HepG2 (cell line): ENCODE data around the gene FSD2. TPM values are rescaled to one million over a fixed set of nuclear protein-coding genes. Genes with fewer than 3 reads are reported as not detected.

Experiments used
- DZIP1 ChIP-seq: sonication (generic); formaldehyde crosslinking; IDR thresholded peaks from 2 replicates; pipeline ENCODE4 v1.5.0; 2020; ENCODE audit warnings: mild to moderate bottlenecking, missing genetic modification reagents
- E2F5 ChIP-seq: sonication (generic); formaldehyde crosslinking; conservative IDR thresholded peaks from 2 replicates; pipeline ENCODE4 v1.4.0; 2020; ENCODE audit warnings: missing genetic modification reagents
- ETS1 ChIP-seq: sonication (generic); formaldehyde crosslinking; IDR thresholded peaks from 2 replicates; pipeline ENCODE4 v1.4.0; 2020; ENCODE audit warnings: missing genetic modification reagents
- FOXK2 ChIP-seq: fragments of 450-650 bp; IDR thresholded peaks from 2 replicates; pipeline ENCODE4 v1.6.1; 2016
- FOXP1 ChIP-seq, 2 experiments: fragments of 450-650 bp in 1 of 2; IDR thresholded peaks; 2 replicates each; pipeline ENCODE4 v1.6.1; 2017 to 2018; ENCODE audit warnings: antibody characterized with exemption in 1 of 2
- HOXA5 ChIP-seq: sonication (generic); formaldehyde crosslinking; IDR thresholded peaks from 2 replicates; pipeline ENCODE4 v1.4.0; 2020; ENCODE audit warnings: missing genetic modification reagents
- IRF9 ChIP-seq: sonication (generic); formaldehyde crosslinking; IDR thresholded peaks from 2 replicates; pipeline ENCODE4 v1.8.0; 2022; ENCODE audit warnings: missing genetic modification reagents, mild to moderate bottlenecking, borderline replicate concordance
- JUNB ChIP-seq: sonication (generic); formaldehyde crosslinking; IDR thresholded peaks from 2 replicates; pipeline ENCODE4 v1.8.0; 2022; ENCODE audit warnings: missing genetic modification reagents, mild to moderate bottlenecking, borderline replicate concordance
- KLF6 ChIP-seq: IDR thresholded peaks from 2 replicates; pipeline ENCODE4 v1.8.0; 2016; ENCODE audit warnings: missing biosample characterization, missing genetic modification reagents
- NR2F6 ChIP-seq, 2 experiments: IDR thresholded peaks; 2 replicates each; pipeline ENCODE4 v1.6.1; 2016; ENCODE audit warnings: antibody characterized with exemption in 1 of 2, mild to moderate bottlenecking in 1 of 2
- PHF20 ChIP-seq: sonication (generic); formaldehyde crosslinking; IDR thresholded peaks from 2 replicates; pipeline ENCODE4 v1.5.0; 2020; ENCODE audit warnings: mild to moderate bottlenecking, missing genetic modification reagents
- RBM39 ChIP-seq: fragments of 200-400 bp; formaldehyde crosslinking; IDR thresholded peaks from one replicate; pipeline ENCODE4 v1.6.1; 2018; ENCODE audit warnings: antibody characterized with exemption, mild to moderate bottlenecking, low read depth, low read length; ENCODE audit not compliant: poor library complexity, severe bottlenecking
- SCMH1 ChIP-seq: sonication (generic); formaldehyde crosslinking; IDR thresholded peaks from 2 replicates; pipeline ENCODE4 v1.9.0; 2021; ENCODE audit warnings: missing genetic modification reagents, mild to moderate bottlenecking, borderline replicate concordance
- SMAD9 ChIP-seq: sonication (generic); formaldehyde crosslinking; IDR thresholded peaks from 2 replicates; pipeline ENCODE4 v1.5.1; 2020; ENCODE audit warnings: mild to moderate bottlenecking, missing genetic modification reagents
- ZC3H13 ChIP-seq: sonication (generic); formaldehyde crosslinking; IDR thresholded peaks from 2 replicates; pipeline ENCODE4 v1.8.1; 2023; ENCODE audit warnings: mild to moderate bottlenecking, missing genetic modification reagents, moderate library complexity
- ZNF256 ChIP-seq: sonication (generic); formaldehyde crosslinking; conservative IDR thresholded peaks from 2 replicates; pipeline ENCODE4 v1.4.0; 2020; ENCODE audit warnings: missing genetic modification reagents
- ZNF33B ChIP-seq: sonication (generic); formaldehyde crosslinking; IDR thresholded peaks from 2 replicates; pipeline ENCODE4 v1.5.1; 2020; ENCODE audit warnings: mild to moderate bottlenecking, missing genetic modification reagents
- ZNF362 ChIP-seq: sonication (generic); formaldehyde crosslinking; IDR thresholded peaks from 2 replicates; pipeline ENCODE4 v1.4.0; 2020; ENCODE audit warnings: missing genetic modification reagents, mild to moderate bottlenecking, borderline replicate concordance
- ZNF563 ChIP-seq: sonication (generic); formaldehyde crosslinking; IDR thresholded peaks from 2 replicates; pipeline ENCODE4 v1.8.0; 2022; ENCODE audit warnings: mild to moderate bottlenecking, moderate library complexity, missing genetic modification reagents
- ZNF616 ChIP-seq: sonication (generic); formaldehyde crosslinking; IDR thresholded peaks from 2 replicates; pipeline ENCODE4 v1.5.0; 2020; ENCODE audit warnings: low read depth, mild to moderate bottlenecking, missing genetic modification reagents
- polyA plus RNA-seq, 8 experiments: library from polyadenylated mRNA; depleted of rRNA in 3 of 8; stranded (reverse) in 7 of 8; unstranded in 1 of 8; fragments of >200 nt; fragmentation: Illumina TruSeq in 4 of 8; extraction: Trizol in 4 of 8; gene quantifications; 2 replicates each; pipeline versions ENCODE4 v1.2.1 to v1.2.3, GENCODE V29; 2011 to 2016; ENCODE audit warnings: low read depth in 4 of 8, missing spikeins in 1 of 8, mixed read lengths in 1 of 8; ENCODE audit not compliant: insufficient read depth in 1 of 8
- total RNA-seq, 5 experiments: library from RNA; depleted of rRNA; stranded (reverse); fragments of >200 nt; fragmentation: Illumina TruSeq; extraction: Trizol; gene quantifications; 2 replicates each; pipeline ENCODE4 v1.2.3, GENCODE V29; 2016; ENCODE audit warnings: low read depth in 1 of 5
- TF ChIP-seq, protein P1 (sequence below): sonication (generic); formaldehyde crosslinking; IDR thresholded peaks from 2 replicates; pipeline ENCODE4 v1.4.0; 2020; ENCODE audit warnings: missing genetic modification reagents

Gene FSD2
- total and polyA plus RNA-seq, 2 of the 13 experiments (the other 11 are each of a cell fraction or from before 2014, with no cell fraction given) = not detected

- TF ChIP-seq HOXA5 (peak; percentile 81; the same call in 1 of the 2 replicates), FOXP1 (IDR thresholded peaks at IDR 0.05) (no peak), FOXP1 (CRISPR knock-in tag; IDR thresholded peaks at IDR 0.05) (no peak), ETS1 (CRISPR knock-in tag) (no peak), RBM39 (no peak), ZNF563 (no peak), PHF20 (CRISPR knock-in tag) (no peak), FOXK2 (no peak), IRF9 (CRISPR knock-in tag) (no peak; the same call in 1 of the 2 replicates), ZNF616 (CRISPR knock-in tag) (no peak), JUNB (no peak), ZNF256 (no peak), SCMH1 (no peak), KLF6 (peak; percentile 73; the same call in 1 of the 2 replicates), DZIP1 (CRISPR knock-in tag) (peak; percentile 39; the same call in 1 of the 2 replicates), ZNF362 (no peak), ZNF33B (peak; percentile 52; the same call in 1 of the 2 replicates), SMAD9 (CRISPR knock-in tag) (0 out of 2 replicates have a peak, but pooled peaks have one; percentile 41), NR2F6 (IDR thresholded peaks at IDR 0.05) (no peak), NR2F6 (CRISPR knock-in tag; IDR thresholded peaks at IDR 0.05) (no peak; the same call in 1 of the 2 replicates), E2F5 (CRISPR knock-in tag) (no peak), ZC3H13 (no peak)
- TF ChIP-seq, protein P1, sequence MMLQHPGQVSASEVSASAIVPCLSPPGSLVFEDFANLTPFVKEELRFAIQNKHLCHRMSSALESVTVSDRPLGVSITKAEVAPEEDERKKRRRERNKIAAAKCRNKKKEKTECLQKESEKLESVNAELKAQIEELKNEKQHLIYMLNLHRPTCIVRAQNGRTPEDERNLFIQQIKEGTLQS (CRISPR knock-in tag) = no peak
Measured at GRCh38 chr15:82809308-82810060, 3.6 kb upstream of the FSD2 start, which contains the start of gene WHAMM (continued).
